ENCODE measurements around the gene ZNF768. TPM values are rescaled to one million over a fixed set of nuclear protein-coding genes. Genes with fewer than 3 reads are reported as not detected.

The ZNF768 gene
- total and polyA plus RNA-seq, 2 experiments from 2014 or later = 8.3 to 43.0 TPM

GRCh38 chr16:30526823-30527634 lies 663 bp upstream of the ZNF768 start:
- Histone ChIP-seq H3K36me3 (ENCODE audit: insufficient read depth) (no peaks in the 10 kb centered on the region), H4K20me1 (replicated peaks; ENCODE audit: insufficient read depth) (no peaks in the 10 kb centered on the region), H2AFZ (peak overlapping the region; percentile 84), H3K27ac (ENCODE audit: low read depth) (peak overlapping the region; percentile 94), H3K4me2 (peak overlapping the region; percentile 83), H3K9me2 (ENCODE audit: insufficient read depth) (no peaks in the 10 kb centered on the region), H3K79me2 (replicated peaks; ENCODE audit: insufficient read depth) (peaks cover 13% of the 10 kb centered on the region; the same call in 1 of the 2 replicates), H3K4me1 (ENCODE audit: insufficient read depth) (peaks cover 13% of the 10 kb centered on the region), H3K4me3 (peak overlapping the region; percentile 89), H3K27me3 (ENCODE audit: insufficient read depth) (no peaks in the 10 kb centered on the region), H3F3A (replicated peaks; ENCODE audit: low read depth) (peaks cover 15% of the 10 kb centered on the region)
- Mint-ChIP-seq H3K27ac (peak overlapping the region; percentile 93), H3K9me3 (no peaks in the 10 kb centered on the region), H3K4me1 (peaks cover 16% of the 10 kb centered on the region), H3K36me3 (ENCODE audit: low read depth) (peaks cover 15% of the 10 kb centered on the region), H3K27me3 (ENCODE audit: insufficient read depth, low read depth, poor library complexity) (peaks cover 18% of the 10 kb centered on the region), H3K4me3 (peak overlapping the region; percentile 68)
- TF ChIP-seq POLR2AphosphoS5 (IDR thresholded peaks at IDR 0.05; ENCODE audit: low read depth) (peak; percentile 63), NANOG (IDR thresholded peaks at IDR 0.05; ENCODE audit: borderline replicate concordance) (no peak), ETS1 (IDR thresholded peaks at IDR 0.05) (peak; percentile 42; the same call in 1 of the 2 replicates), ZNF114 (CRISPR knock-in tag; IDR thresholded peaks at IDR 0.05) (no peak), REST (IDR thresholded peaks at IDR 0.05; ENCODE audit: unreplicated experiment) (no peak), STAT1 (IDR thresholded peaks at IDR 0.05; ENCODE audit: unreplicated experiment) (no peak), EZH2phosphoT487 (IDR thresholded peaks at IDR 0.05; ENCODE audit: unreplicated experiment) (no peak), ZNF462 (CRISPR knock-in tag; IDR thresholded peaks at IDR 0.05) (no peak), JUNB (IDR thresholded peaks at IDR 0.05; ENCODE audit: unreplicated experiment) (no peak), EZH2 (IDR thresholded peaks at IDR 0.05; ENCODE audit: low read depth, unreplicated experiment) (no peak), ZNF331 (CRISPR knock-in tag; IDR thresholded peaks at IDR 0.05; ENCODE audit: low read depth) (no peak), CTCF (conservative IDR thresholded peaks at IDR 0.05; ENCODE audit: low read depth in 2 of 2) (peak in 1 of 2 experiments; percentile 16; a peak in 1 of 4 replicates), CREB1 (CRISPR knock-in tag; IDR thresholded peaks at IDR 0.05; ENCODE audit: low read depth) (0 out of 2 replicates have a peak, but pooled peaks have one; percentile 17)
- peak; percentile 89 for ATAC-seq
- DNase-seq (ENCODE audit: low spot score) = peak; percentile 99

Measured in GM23338 (cell line).